Activated gamma-delta T cell (primary cell): Measurements from ENCODE around the gene TRIM44.
"Not testable (repeated sequence)": the region's sequence is repeated elsewhere in the genome, so short reads cannot be mapped to it uniquely, and the experiment has no call there.

ENCODE experiments used
- DNase-seq: peaks from one replicate; lab custom pipeline; 2025; lab: John Stamatoyannopoulos, UW

TRIM44 gene

GRCh38 chr11:35751664-35752061 lies 89.1 kb downstream of the TRIM44 start:
- DNase-seq, result no peak

GRCh38 chr11:35752115-35752514 lies 89.5 kb downstream of the TRIM44 start:
- DNase-seq, result no peak

- DNase-seq, result not testable (repeated sequence)
These were observed 91.0 kb downstream of the TRIM44 start for GRCh38 chr11:35753573-35753972.

- DNase-seq, result not testable (repeated sequence)
These were observed 97.4 kb downstream of the TRIM44 start for GRCh38 chr11:35759951-35760350.

GRCh38 chr11:35761899-35762298 lies 99.3 kb downstream of the TRIM44 start:
- no peak for DNase-seq

GRCh38 chr11:35763301-35763700 lies 100.7 kb downstream of the TRIM44 start:
- no peak for DNase-seq

GRCh38 chr11:35763765-35764164 lies 101.2 kb downstream of the TRIM44 start:
- no peak for DNase-seq

GRCh38 chr11:35764417-35764816 lies 101.8 kb downstream of the TRIM44 start:
- DNase-seq, result no peak

- DNase-seq, result no peak
These were observed 102.6 kb downstream of the TRIM44 start for GRCh38 chr11:35765211-35765610.

- no peak for DNase-seq
These were observed 104.1 kb downstream of the TRIM44 start for GRCh38 chr11:35766651-35767050.

GRCh38 chr11:35770425-35770824 lies 107.8 kb downstream of the TRIM44 start:
- DNase-seq, result not testable (repeated sequence)

- DNase-seq, result no peak
These were observed 109.1 kb downstream of the TRIM44 start for GRCh38 chr11:35771722-35772121.

GRCh38 chr11:35777241-35777640 lies 114.7 kb downstream of the TRIM44 start:
- not testable (repeated sequence) for DNase-seq

- not testable (repeated sequence) for DNase-seq
These were observed 116.4 kb downstream of the TRIM44 start for GRCh38 chr11:35778943-35779342.

GRCh38 chr11:35779409-35779808 lies 116.8 kb downstream of the TRIM44 start:
- DNase-seq, result no peak

- DNase-seq, result no peak
These were observed 118.6 kb downstream of the TRIM44 start for GRCh38 chr11:35780951-35781860.

GRCh38 chr11:35781861-35782470 lies 119.4 kb downstream of the TRIM44 start:
- no peak for DNase-seq

- no peak for DNase-seq
These were observed 121.2 kb downstream of the TRIM44 start for GRCh38 chr11:35783809-35784208.

GRCh38 chr11:35784699-35785098 lies 122.1 kb downstream of the TRIM44 start:
- no peak for DNase-seq

GRCh38 chr11:35785287-35786167 lies 123.0 kb downstream of the TRIM44 start:
- DNase-seq, result no peak

GRCh38 chr11:35786188-35786587 lies 123.6 kb downstream of the TRIM44 start:
- no peak for DNase-seq

- no peak for DNase-seq
These were observed 124.5 kb downstream of the TRIM44 start for GRCh38 chr11:35787013-35787504.
